T-helper 1 cell treated with Interleukin-12 subunit alpha and Interleukin-12 subunit beta and Interleukin-4 antibody, amounts not matched to agents 30 μg/mL and 1 μg/mL, for 36 hours (primary cell): ENCODE data around the gene KRTAP10-7.
A peak's percentile ranks its signal among the peaks of the same experiment; 100 is the strongest.
"Not testable (repeated sequence)": the region's sequence is repeated elsewhere in the genome, so short reads cannot be mapped to it uniquely, and the experiment has no call there.

Source experiments
- H3K27ac Mint-ChIP-seq: one replicate; pipeline ENCODE4 v1.8.0; 2021; ENCODE audit warnings: mild to moderate bottlenecking, mixed read lengths
- H3K27me3 Mint-ChIP-seq: one replicate; pipeline ENCODE4 v1.8.0; 2021; ENCODE audit warnings: low read depth, mixed read lengths
- H3K36me3 Mint-ChIP-seq: one replicate; pipeline ENCODE4 v1.8.0; 2021; ENCODE audit warnings: low read depth, mixed read lengths
- H3K4me1 Mint-ChIP-seq: one replicate; pipeline ENCODE4 v1.8.0; 2021; ENCODE audit warnings: low read depth, mixed read lengths
- H3K4me3 Mint-ChIP-seq: one replicate; pipeline ENCODE4 v1.8.0; 2021; ENCODE audit warnings: mild to moderate bottlenecking, moderate library complexity, mixed read lengths
- H3K9me3 Mint-ChIP-seq: one replicate; pipeline ENCODE4 v1.8.0; 2021; ENCODE audit warnings: mixed read lengths

The KRTAP10-7 gene

GRCh38 chr21:44567481-44568171 lies 32.8 kb upstream of the KRTAP10-7 start:
- Mint-ChIP-seq H3K27ac (no peak overlapping the region), H3K4me3 (no peak overlapping the region), H3K36me3 (no peaks in the 10 kb centered on the region), H3K9me3 (peaks cover 4% of the 10 kb centered on the region), H3K27me3 (peaks cover 2% of the 10 kb centered on the region), H3K4me1 (peaks cover 12% of the 10 kb centered on the region)

GRCh38 chr21:44568261-44568660 lies 32.1 kb upstream of the KRTAP10-7 start:
- Mint-ChIP-seq H3K27me3 (no peaks in the 10 kb centered on the region), H3K27ac (no peak overlapping the region), H3K4me1 (peaks cover 12% of the 10 kb centered on the region), H3K9me3 (no peaks in the 10 kb centered on the region), H3K36me3 (no peaks in the 10 kb centered on the region), H3K4me3 (no peak overlapping the region)

- Mint-ChIP-seq H3K27ac (no peak overlapping the region), H3K4me3 (peak overlapping the region; percentile 11), H3K27me3 (no peaks in the 10 kb centered on the region), H3K9me3 (no peaks in the 10 kb centered on the region), H3K4me1 (peaks cover 12% of the 10 kb centered on the region), H3K36me3 (no peaks in the 10 kb centered on the region)
Measured at GRCh38 chr21:44568667-44569556, 31.5 kb upstream of the KRTAP10-7 start.

- H3K9me3 Mint-ChIP-seq, result no peaks in the 10 kb centered on the region
- H3K4me1 Mint-ChIP-seq, result peaks cover 8% of the 10 kb centered on the region
- no peaks in the 10 kb centered on the region for H3K27me3 Mint-ChIP-seq
- H3K4me3 Mint-ChIP-seq, result no peak overlapping the region
- H3K36me3 Mint-ChIP-seq, result no peaks in the 10 kb centered on the region
- no peak overlapping the region for H3K27ac Mint-ChIP-seq
Measured at GRCh38 chr21:44569861-44570517, 30.4 kb upstream of the KRTAP10-7 start.

GRCh38 chr21:44571296-44571695 lies 29.1 kb upstream of the KRTAP10-7 start:
- Mint-ChIP-seq H3K4me1 (peaks cover 2% of the 10 kb centered on the region), H3K27me3 (peaks cover 5% of the 10 kb centered on the region), H3K36me3 (no peaks in the 10 kb centered on the region), H3K4me3 (no peak overlapping the region), H3K9me3 (peaks cover 7% of the 10 kb centered on the region), H3K27ac (no peak overlapping the region)

GRCh38 chr21:44571844-44572782 lies 28.3 kb upstream of the KRTAP10-7 start:
- H3K4me1 Mint-ChIP-seq, result peaks cover 2% of the 10 kb centered on the region
- no peak overlapping the region for H3K4me3 Mint-ChIP-seq
- H3K36me3 Mint-ChIP-seq, result no peaks in the 10 kb centered on the region
- peaks cover 5% of the 10 kb centered on the region for H3K27me3 Mint-ChIP-seq
- peaks cover 15% of the 10 kb centered on the region for H3K9me3 Mint-ChIP-seq
- H3K27ac Mint-ChIP-seq, result no peak overlapping the region

GRCh38 chr21:44572959-44573583 lies 27.3 kb upstream of the KRTAP10-7 start:
- Mint-ChIP-seq H3K27ac (no peak overlapping the region), H3K36me3 (no peaks in the 10 kb centered on the region), H3K4me1 (peaks cover 2% of the 10 kb centered on the region), H3K9me3 (peaks cover 22% of the 10 kb centered on the region), H3K4me3 (no peak overlapping the region), H3K27me3 (peaks cover 5% of the 10 kb centered on the region)

GRCh38 chr21:44573630-44574456 lies 26.6 kb upstream of the KRTAP10-7 start, which contains the start of gene KRTAP10-4:
Gene KRTAP10-4 (plus strand): TSS chr21:44573729. CDS start chr21:44573759, 30 bp downstream.
- not testable (repeated sequence) for H3K27ac Mint-ChIP-seq, H3K27me3 Mint-ChIP-seq, H3K4me1 Mint-ChIP-seq, H3K36me3 Mint-ChIP-seq, H3K4me3 Mint-ChIP-seq
- H3K9me3 Mint-ChIP-seq, result peaks cover 26% of the 10 kb centered on the region

- no peaks in the 10 kb centered on the region for H3K36me3 Mint-ChIP-seq
- no peak overlapping the region for H3K4me3 Mint-ChIP-seq
- peaks cover 5% of the 10 kb centered on the region for H3K27me3 Mint-ChIP-seq
- H3K9me3 Mint-ChIP-seq, result peaks cover 26% of the 10 kb centered on the region
- H3K4me1 Mint-ChIP-seq, result peaks cover 2% of the 10 kb centered on the region
- no peak overlapping the region for H3K27ac Mint-ChIP-seq
Measured at GRCh38 chr21:44574457-44575306, 25.7 kb upstream of the KRTAP10-7 start.

GRCh38 chr21:44575307-44576024 lies 24.9 kb upstream of the KRTAP10-7 start:
- H3K36me3 Mint-ChIP-seq, result no peaks in the 10 kb centered on the region
- no peak overlapping the region for H3K27ac Mint-ChIP-seq
- no peak overlapping the region for H3K4me3 Mint-ChIP-seq
- peaks cover 2% of the 10 kb centered on the region for H3K4me1 Mint-ChIP-seq
- H3K27me3 Mint-ChIP-seq, result peaks cover 5% of the 10 kb centered on the region
- H3K9me3 Mint-ChIP-seq, result peaks cover 27% of the 10 kb centered on the region

- Mint-ChIP-seq H3K27me3 (peaks cover 5% of the 10 kb centered on the region), H3K4me1 (peaks cover 2% of the 10 kb centered on the region), H3K27ac (no peak overlapping the region), H3K4me3 (no peak overlapping the region), H3K9me3 (peaks cover 33% of the 10 kb centered on the region), H3K36me3 (no peaks in the 10 kb centered on the region)
Measured at GRCh38 chr21:44576025-44576420, 24.4 kb upstream of the KRTAP10-7 start.
